Measurements from ENCODE around the gene TLE1. TPM values are rescaled to one million over a fixed set of nuclear protein-coding genes. Genes with fewer than 3 reads are reported as not detected.
A peak's percentile ranks its signal among the peaks of the same experiment; 100 is the strongest.

The TLE1 gene
- total and polyA plus RNA-seq, 2 of the 4 experiments (the other 2 are of a cell fraction): 36.0 to 51.0 TPM

DNA sequence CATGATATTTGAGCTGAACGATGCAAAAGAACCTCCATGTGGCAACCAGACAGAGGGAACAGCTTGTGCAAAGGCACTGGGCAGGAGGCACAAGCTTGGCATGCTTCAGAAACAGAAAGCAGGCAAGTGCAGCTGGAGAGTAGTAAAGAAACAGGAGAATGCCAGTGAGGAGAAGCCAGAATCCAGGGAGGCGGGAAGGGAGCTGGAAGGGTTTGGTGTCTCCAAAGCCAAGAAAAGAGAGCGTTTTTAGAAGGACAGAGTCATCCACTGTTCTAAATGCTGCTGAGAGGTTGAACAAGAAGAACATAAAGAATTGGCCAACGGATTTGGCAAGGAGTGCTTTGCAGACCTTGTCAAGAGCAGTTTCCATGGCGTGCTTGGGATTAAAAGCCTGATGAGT, 124.7 kb downstream of the TLE1 start:
- intact Hi-C loops (cut with micrococcal nuclease) (no loop called here), in situ Hi-C loops (cut with MboI; ENCODE audit: low sequenced_read_pairs) (no loop called here), dilution Hi-C loops (cut with HindIII; ENCODE audit: low sequenced_read_pairs, unreplicated experiment) (no loop called here)
- Histone ChIP-seq H3K4me3 (ENCODE audit: insufficient read depth, low read depth, low read length) (no peak overlapping the region), H3K36me3 (ENCODE audit: control insufficient read depth, insufficient read depth, low read length) (no peaks in the 10 kb centered on the region), H3K4ac (ENCODE audit: low read depth, low read length) (peak overlapping the region; percentile 10; the same call in 1 of the 2 replicates), H3K4me1 (ENCODE audit: control insufficient read depth, insufficient read depth, low read length) (peaks cover 19% of the 10 kb centered on the region), H3K9me3 (ENCODE audit: control insufficient read depth, insufficient read depth, low read length) (no peaks in the 10 kb centered on the region), H3K27ac (ENCODE audit: insufficient read depth, low read length) (no peak overlapping the region), H3K14ac (replicated peaks; ENCODE audit: low read depth, low read length) (no peak overlapping the region), H3K18ac (ENCODE audit: low read depth, low read length) (no peak overlapping the region; the same call in 1 of the 2 replicates), H2BK20ac (ENCODE audit: low read depth, low read length) (peak overlapping the region; percentile 15; the same call in 1 of the 2 replicates), H3K23ac (ENCODE audit: low read depth, low read length) (no peak overlapping the region), H2AFZ (replicated peaks; ENCODE audit: low read length, poor library complexity) (no peak overlapping the region), H3K27me3 (ENCODE audit: control insufficient read depth, insufficient read depth, low read length) (no peaks in the 10 kb centered on the region), H3K79me1 (ENCODE audit: low read depth in 1 of 2, low read length in 2 of 2) (no peaks in the 10 kb centered on the region), H2AK5ac (ENCODE audit: low read depth, low read length) (no peak overlapping the region; the same call in 1 of the 2 replicates), H4K20me1 (ENCODE audit: insufficient read depth, low read length) (no peaks in the 10 kb centered on the region), H2BK120ac (ENCODE audit: low read depth, low read length) (peak overlapping the region; percentile 21; the same call in 1 of the 2 replicates), H2BK15ac (ENCODE audit: low read depth, low read length) (no peak overlapping the region), H2BK5ac (ENCODE audit: low read depth, low read length, poor library complexity, severe bottlenecking) (no peak overlapping the region), H3K9me1 (ENCODE audit: insufficient read depth, low read length) (peaks cover 13% of the 10 kb centered on the region), H2AK9ac (replicated peaks; ENCODE audit: low read depth, low read length, poor library complexity) (no peak overlapping the region), H4K5ac (ENCODE audit: low read depth, low read length) (no peak overlapping the region), H3K56ac (ENCODE audit: extremely low read depth, insufficient read depth, low read length) (no peak overlapping the region), H3K9ac (ENCODE audit: low read depth, low read length) (no peak overlapping the region), H3K4me2 (ENCODE audit: low read depth, low read length) (no peak overlapping the region), H4K91ac (ENCODE audit: insufficient read depth, low read depth, low read length) (no peak overlapping the region), H4K8ac (ENCODE audit: low read depth in 2 of 2, low read length in 2 of 2) (no peak overlapping the region)
- TF ChIP-seq MAZ (IDR thresholded peaks at IDR 0.05; ENCODE audit: borderline replicate concordance, low read depth, low read length): no peak
- DNase-seq (no peak), ATAC-seq (ENCODE audit: low read depth) (no peak)
- no TSS peak for BruUV-seq (replicated peaks)
- POLR2A ChIA-PET (ENCODE audit: unreplicated experiment): no interaction called here
- CTCF ChIA-PET: no interaction called here
- WGBS, 2 experiments (ENCODE audit: extremely low coverage in 2 of 2, insufficient read length in 1 of 2): 97% methylated on average over 5 of the region's 5 CpGs; no CpG with 5 or more reads in 1 of the 2 experiments

Data from IMR-90 (cell line).